Activated CD8-positive, alpha-beta memory T cell treated with anti-CD3 and anti-CD28 coated beads for 48 hours (primary cell): ENCODE data around the gene LZTS2.

Experiments used
- DNase-seq, 3 experiments: peaks; one replicate each; pipeline ENCODE4 v3.0.0-alpha.2; 2020; ENCODE audit warnings: low read depth in 2 of 3, low spot score in 2 of 3

Gene LZTS2

DNA sequence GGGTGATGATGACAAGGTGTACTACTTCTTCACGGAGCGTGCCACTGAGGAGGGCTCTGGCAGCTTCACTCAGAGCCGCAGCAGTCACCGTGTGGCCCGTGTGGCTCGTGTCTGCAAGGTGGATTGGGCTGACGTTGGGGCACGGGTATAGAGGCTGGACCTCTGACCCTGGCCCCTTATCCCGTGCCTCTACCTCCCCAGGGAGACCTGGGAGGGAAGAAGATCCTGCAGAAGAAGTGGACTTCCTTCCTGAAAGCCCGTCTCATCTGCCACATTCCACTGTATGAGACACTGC lies 20.8 kb upstream of the LZTS2 start:
- DNase-seq, result no peak

GRCh38 chr10:100979791-100980272 lies 19.8 kb upstream of the LZTS2 start:
- DNase-seq, result no peak

- no peak for DNase-seq
These were observed 19.3 kb upstream of the LZTS2 start for GRCh38 chr10:100980311-100980710.

DNA sequence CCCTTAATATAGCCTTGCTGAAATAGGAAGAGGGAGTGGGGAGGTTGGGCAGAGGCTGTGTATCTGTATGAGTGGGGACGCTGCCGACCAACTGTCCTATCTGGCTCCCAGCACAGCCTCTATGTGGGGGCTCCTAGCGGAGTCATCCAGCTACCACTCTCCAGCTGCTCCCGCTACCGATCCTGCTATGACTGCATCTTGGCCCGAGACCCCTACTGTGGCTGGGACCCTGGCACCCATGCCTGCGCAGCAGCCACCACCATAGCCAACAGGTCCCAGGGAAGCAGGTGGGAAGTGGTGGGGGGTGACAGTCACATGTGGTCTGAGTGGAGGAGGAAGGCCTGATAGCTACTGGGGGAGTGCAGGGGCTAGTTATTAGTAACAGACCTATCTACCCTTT lies 18.9 kb upstream of the LZTS2 start:
- DNase-seq, result no peak

GRCh38 chr10:100981178-100981772 lies 18.3 kb upstream of the LZTS2 start:
- DNase-seq, result no peak

GRCh38 chr10:100982916-100983830 lies 16.4 kb upstream of the LZTS2 start:
- DNase-seq, result no peak

- DNase-seq, result no peak
These were observed 15.5 kb upstream of the LZTS2 start for GRCh38 chr10:100983868-100984671.

GRCh38 chr10:100984672-100985177 lies 14.9 kb upstream of the LZTS2 start:
- no peak for DNase-seq

DNA sequence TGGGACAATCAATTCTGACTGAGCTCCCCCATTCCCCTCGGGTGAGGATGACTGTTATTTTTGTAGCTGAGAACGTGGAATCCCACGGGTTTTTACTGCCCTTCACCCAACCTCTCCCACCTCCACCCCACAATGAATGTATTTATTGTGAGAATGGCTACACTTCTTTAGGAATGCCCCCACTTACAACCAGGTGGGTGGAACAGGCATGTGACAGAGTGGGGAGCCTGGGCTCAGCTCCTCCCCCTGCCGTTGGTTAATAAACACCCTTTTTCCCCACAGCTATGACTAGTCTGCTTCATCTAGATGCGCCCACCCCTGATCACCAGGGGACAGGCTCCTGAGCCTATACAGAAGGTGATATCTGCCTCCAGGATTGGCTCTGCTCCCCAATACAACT lies 14.3 kb upstream of the LZTS2 start:
- no peak for DNase-seq

- no peak for DNase-seq
These were observed 13.0 kb upstream of the LZTS2 start for GRCh38 chr10:100986623-100986951.

GRCh38 chr10:100986952-100987684 lies 12.5 kb upstream of the LZTS2 start, which contains the start of the genes MRPL43 and TWNK:
Gene MRPL43, minus strand, starts transcription at chr10:100987497. Its CDS starts 54 bp downstream, at chr10:100987443.
Gene TWNK, plus strand, starts transcription at chr10:100987543. Its CDS starts 668 bp downstream, at chr10:100988211.
- DNase-seq, result peak; percentile 60 to 63 (median 61)

DNA sequence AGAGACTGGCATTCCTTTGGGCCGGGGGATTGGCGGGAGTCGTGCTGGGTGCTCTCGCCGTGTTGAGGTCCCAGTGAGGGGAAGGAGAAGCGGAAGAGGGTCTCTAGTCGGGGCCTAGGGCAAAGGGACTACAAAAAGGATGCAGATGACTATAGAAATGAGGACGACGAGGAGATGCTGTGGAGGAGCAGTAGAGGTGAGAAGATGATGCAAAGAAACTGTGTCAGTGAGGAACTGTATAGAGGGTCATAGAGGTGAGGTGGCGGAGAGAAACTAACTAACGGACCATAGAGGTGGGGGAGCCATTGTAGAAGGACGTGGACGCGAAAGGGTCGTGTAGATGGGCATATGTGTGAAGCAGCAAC lies 11.9 kb upstream of the LZTS2 start:
- DNase-seq, result no peak

- no peak for DNase-seq
These were observed 11.4 kb upstream of the LZTS2 start for GRCh38 chr10:100988166-100988565.

- no peak for DNase-seq
These were observed 10.5 kb upstream of the LZTS2 start for GRCh38 chr10:100989088-100989487.

DNA sequence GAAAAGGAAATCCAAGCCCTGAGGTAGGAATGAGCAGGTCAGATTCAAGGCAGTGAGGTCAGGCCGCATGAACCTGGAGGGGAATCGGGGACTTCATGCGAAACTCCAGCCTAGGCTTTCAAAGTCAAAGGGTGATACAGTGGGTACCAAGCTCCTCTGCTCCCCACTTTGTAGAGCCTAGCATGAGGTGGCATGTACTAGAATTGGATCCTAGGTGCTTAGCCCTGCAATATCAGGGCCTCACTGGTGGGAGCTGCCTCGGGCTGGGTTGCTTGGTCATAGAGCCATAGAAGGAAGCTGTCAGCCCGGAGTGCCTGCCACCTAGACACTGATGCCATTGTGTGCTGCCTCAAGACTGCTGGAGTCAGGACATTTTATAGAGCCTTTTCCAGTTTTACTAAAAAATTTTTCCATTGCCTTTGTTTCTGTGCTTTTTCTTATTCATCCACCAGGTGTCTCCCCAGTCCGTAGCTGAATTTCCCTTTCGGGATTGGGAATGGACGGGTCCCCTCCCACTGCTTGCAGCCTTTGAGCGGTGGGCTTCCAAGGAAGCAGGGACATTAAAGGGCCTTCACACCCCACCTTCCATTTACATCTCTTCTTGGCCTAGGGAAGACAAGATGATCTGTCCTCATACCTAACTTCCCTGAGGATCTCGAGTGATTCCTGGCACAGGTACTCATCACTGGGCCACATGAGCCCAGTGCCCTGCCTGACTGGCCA lies 5.5 kb upstream of the LZTS2 start:
- DNase-seq, result no peak

- DNase-seq, result no peak
These were observed 4.4 kb upstream of the LZTS2 start for GRCh38 chr10:100995181-100995580.

- DNase-seq, result no peak
These were observed 2.8 kb upstream of the LZTS2 start for GRCh38 chr10:100996678-100997359.

DNA sequence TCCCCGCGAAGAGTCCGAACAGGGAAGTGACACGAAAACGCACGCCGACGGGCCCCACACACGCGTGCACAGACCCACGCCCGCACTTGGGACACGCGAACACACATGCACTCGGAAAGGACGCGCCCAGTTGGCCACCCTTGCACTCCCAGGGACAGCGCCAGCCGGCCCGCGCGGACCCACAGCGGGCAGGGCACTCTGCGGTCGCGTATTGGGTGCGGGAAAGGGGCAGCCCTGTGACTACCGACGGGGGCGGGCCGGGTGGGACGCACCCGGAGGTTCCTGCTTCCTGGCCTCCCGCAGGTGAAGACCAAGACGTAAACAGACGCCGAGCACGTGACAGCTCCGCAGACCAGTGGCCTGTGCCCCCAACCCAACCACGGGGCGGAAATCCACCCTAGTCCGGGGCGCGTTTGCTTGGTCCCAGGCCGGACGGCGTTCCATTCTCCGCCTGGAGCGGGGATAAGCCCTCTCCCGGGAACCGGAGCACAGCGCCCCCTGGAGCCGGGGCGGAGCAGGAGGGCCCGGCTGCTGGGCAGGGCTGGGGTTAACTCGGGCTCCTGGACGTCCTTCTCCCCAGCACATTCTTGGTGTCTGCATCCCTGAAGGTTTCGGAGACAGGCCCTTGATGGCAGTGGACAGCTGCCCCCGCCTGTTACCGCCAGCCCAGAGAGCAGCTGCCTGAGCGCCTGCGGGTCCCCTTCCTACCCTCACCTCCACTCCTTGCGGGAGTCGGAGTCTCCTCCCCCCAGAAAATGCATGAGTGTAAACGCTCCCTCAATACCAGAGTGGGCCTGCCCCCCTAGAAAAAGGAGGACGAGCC lies 2.0 kb upstream of the LZTS2 start:
- DNase-seq, result peak in 2 of 3 experiments; percentile 59 to 68
